Lower leg skin (tissue), 4 donors: ENCODE results near the gene BLOC1S3. TPM values are rescaled to one million over a fixed set of nuclear protein-coding genes. Genes with fewer than 3 reads are reported as not detected.

Experiments
- DNase-seq, 2 donors: peaks; one replicate each; pipeline ENCODE4 v3.0.0-alpha.2; 2019; ENCODE audit warnings: low spot score in 2 of 2
- H3K4me3 ChIP-seq: fragments of 200-600 bp; sonication (generic); 2 replicates; pipeline ENCODE4 v1.5.1; 2017; ENCODE audit warnings: mild to moderate bottlenecking, low read depth; ENCODE audit not compliant: poor library complexity, severe bottlenecking
- CTCF ChIP-seq, 3 donors: fragments of 450-650 bp; IDR thresholded peaks; one replicate each; pipeline ENCODE4 v1.5.1; 2016; ENCODE audit warnings: antibody characterized with exemption in 3 of 3, mild to moderate bottlenecking in 3 of 3, moderate library complexity in 2 of 3
- POLR2A ChIP-seq, 2 donors: fragments of 450-650 bp; IDR thresholded peaks; one replicate each; pipeline ENCODE4 v1.6.1; 2016 to 2017; ENCODE audit warnings: antibody characterized with exemption in 2 of 2, mild to moderate bottlenecking in 1 of 2, moderate library complexity in 1 of 2
- WGBS, 2 donors: methylation state at CpG; one replicate each; pipeline ENCODE4 v1.1.5; 2018; 5-methylcytosine and 5-hydroxymethylcytosine counted together
- intact Hi-C: fragments of 100-400 bp; cut with DNase I; formaldehyde crosslinking; loops from one replicate; pipeline ENCODE4 v1.15.0; 2023; ENCODE audit warnings: low total_unique reads
- total RNA-seq, 4 donors: library from RNA; depleted of rRNA; stranded (reverse); fragments of >200 nt; gene quantifications; one replicate each; pipeline ENCODE4 v1.1.0, GENCODE V29; 2016

Gene BLOC1S3
- total RNA-seq, 4 donors from 2014 or later: 26.6 to 65.1 (median 31.4) TPM

GRCh38 chr19:45168767-45169351 lies 9.7 kb upstream of the BLOC1S3 start:
- intact Hi-C loops: no loop called here
- no peak for TF ChIP-seq CTCF (IDR thresholded peaks at IDR 0.05)
- TF ChIP-seq POLR2A (IDR thresholded peaks at IDR 0.05): no peak
- whole genome bisulfite sequencing, 2 donors: 78 to 81% methylated on average over 16 of the region's 16 CpGs
- DNase-seq: no peak
- H3K4me3 ChIP-seq: no peak overlapping the region

GRCh38 chr19:45169602-45170001 lies 9.0 kb upstream of the BLOC1S3 start:
- H3K4me3 ChIP-seq: no peak overlapping the region
- intact Hi-C loops: no loop called here
- WGBS, 2 donors: 87 to 91% methylated on average over 10 of the region's 10 CpGs
- DNase-seq: no peak
- TF ChIP-seq CTCF (IDR thresholded peaks at IDR 0.05): no peak
- no peak for TF ChIP-seq POLR2A (IDR thresholded peaks at IDR 0.05)

- no peak for DNase-seq
- intact Hi-C loops: no loop called here
- 71 to 75% methylated on average over 15 to 21 of the region's 21 CpGs for WGBS, 2 donors
- H3K4me3 ChIP-seq: no peak overlapping the region
- TF ChIP-seq POLR2A (IDR thresholded peaks at IDR 0.05) (no peak), CTCF (IDR thresholded peaks at IDR 0.05) (no peak)
Observed at GRCh38 chr19:45170146-45171106, 8.2 kb upstream of the BLOC1S3 start.

GRCh38 chr19:45171211-45171623 lies 7.4 kb upstream of the BLOC1S3 start:
- no peak for DNase-seq
- intact Hi-C loops: no loop called here
- no peak overlapping the region for H3K4me3 ChIP-seq
- TF ChIP-seq CTCF (IDR thresholded peaks at IDR 0.05) (no peak), POLR2A (IDR thresholded peaks at IDR 0.05) (no peak)
- WGBS, 2 donors: 39 to 55% methylated on average over 7 of the region's 7 CpGs

GRCh38 chr19:45172173-45172572 lies 6.4 kb upstream of the BLOC1S3 start:
- 42 to 48% methylated on average over 4 of the region's 4 CpGs for WGBS, 2 donors
- DNase-seq: peak in 1 of 2 donors; percentile 82
- H3K4me3 ChIP-seq: no peak overlapping the region
- TF ChIP-seq POLR2A (IDR thresholded peaks at IDR 0.05): no peak
- TF ChIP-seq CTCF (IDR thresholded peaks at IDR 0.05): no peak
- intact Hi-C loops: no loop called here
